Measurements from ENCODE around the gene EIF4E2. TPM values are rescaled to one million over a fixed set of nuclear protein-coding genes. Genes with fewer than 3 reads are reported as not detected.

Gene EIF4E2
- total RNA-seq, 1 experiment from 2014 or later: 97.8 TPM

GRCh38 chr2:232611559-232612218 lies 61.2 kb downstream of the EIF4E2 start (continued):
- no peak for TF ChIP-seq ZBTB43 (CRISPR knock-in tag; IDR thresholded peaks at IDR 0.05)
- TF ChIP-seq, protein P1, sequence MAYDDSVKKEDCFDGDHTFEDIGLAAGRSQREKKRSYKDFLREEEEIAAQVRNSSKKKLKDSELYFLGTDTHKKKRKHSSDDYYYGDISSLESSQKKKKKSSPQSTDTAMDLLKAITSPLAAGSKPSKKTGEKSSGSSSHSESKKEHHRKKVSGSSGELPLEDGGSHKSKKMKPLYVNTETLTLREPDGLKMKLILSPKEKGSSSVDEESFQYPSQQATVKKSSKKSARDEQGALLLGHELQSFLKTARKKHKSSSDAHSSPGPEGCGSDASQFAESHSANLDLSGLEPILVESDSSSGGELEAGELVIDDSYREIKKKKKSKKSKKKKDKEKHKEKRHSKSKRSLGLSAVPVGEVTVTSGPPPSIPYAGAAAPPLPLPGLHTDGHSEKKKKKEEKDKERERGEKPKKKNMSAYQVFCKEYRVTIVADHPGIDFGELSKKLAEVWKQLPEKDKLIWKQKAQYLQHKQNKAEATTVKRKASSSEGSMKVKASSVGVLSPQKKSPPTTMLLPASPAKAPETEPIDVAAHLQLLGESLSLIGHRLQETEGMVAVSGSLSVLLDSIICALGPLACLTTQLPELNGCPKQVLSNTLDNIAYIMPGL (CRISPR knock-in tag; IDR thresholded peaks at IDR 0.05): 0 out of 2 replicates have a peak, but pooled peaks have one; percentile 37
- TF ChIP-seq, protein P2, sequence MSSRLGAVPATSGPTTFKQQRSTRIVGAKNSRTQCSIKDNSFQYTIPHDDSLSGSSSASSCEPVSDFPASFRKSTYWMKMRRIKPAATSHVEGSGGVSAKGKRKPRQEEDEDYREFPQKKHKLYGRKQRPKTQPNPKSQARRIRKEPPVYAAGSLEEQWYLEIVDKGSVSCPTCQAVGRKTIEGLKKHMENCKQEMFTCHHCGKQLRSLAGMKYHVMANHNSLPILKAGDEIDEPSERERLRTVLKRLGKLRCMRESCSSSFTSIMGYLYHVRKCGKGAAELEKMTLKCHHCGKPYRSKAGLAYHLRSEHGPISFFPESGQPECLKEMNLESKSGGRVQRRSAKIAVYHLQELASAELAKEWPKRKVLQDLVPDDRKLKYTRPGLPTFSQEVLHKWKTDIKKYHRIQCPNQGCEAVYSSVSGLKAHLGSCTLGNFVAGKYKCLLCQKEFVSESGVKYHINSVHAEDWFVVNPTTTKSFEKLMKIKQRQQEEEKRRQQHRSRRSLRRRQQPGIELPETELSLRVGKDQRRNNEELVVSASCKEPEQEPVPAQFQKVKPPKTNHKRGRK (CRISPR knock-in tag; IDR thresholded peaks at IDR 0.05; ENCODE audit: borderline replicate concordance): no peak
- TF ChIP-seq MXD4 (CRISPR knock-in tag; IDR thresholded peaks at IDR 0.05; ENCODE audit: borderline replicate concordance): no peak

DNA sequence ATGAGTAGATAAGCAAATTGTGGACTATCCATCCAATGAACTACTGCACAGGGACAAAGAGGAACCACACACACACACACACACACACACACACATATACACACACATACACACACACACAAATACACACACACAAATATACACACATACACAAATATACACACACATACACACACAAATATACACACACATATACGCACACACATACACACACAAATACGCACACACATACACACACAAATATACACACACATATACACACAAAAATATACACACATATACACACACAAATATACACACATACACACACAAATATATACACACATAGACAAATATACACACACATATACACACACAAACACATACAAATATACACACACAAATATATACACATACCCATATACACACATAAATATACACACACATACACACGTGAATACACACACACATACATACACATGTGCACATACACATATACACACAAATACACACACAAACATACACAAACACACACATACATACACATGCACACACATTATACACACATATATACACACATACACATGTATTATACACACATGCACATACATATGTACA lies 63.1 kb downstream of the EIF4E2 start:
- ChIA-PET CTCF (interaction anchor here (0.6 kb wide), 1 partner anchor 19 kb away, joined by 3 read pairs; no protein-coding TSS in a partner anchor), POLR2A (no interaction called here)
- no peak overlapping the region for H3K27ac Mint-ChIP-seq
- H3K36me3 Mint-ChIP-seq: no peaks in the 10 kb centered on the region
- DNase-seq (ENCODE audit: low spot score) (no peak), ATAC-seq (no peak)
- no peaks in the 10 kb centered on the region for H3K9me3 Mint-ChIP-seq
- no peak overlapping the region for H3K4me3 Mint-ChIP-seq
- no peaks in the 10 kb centered on the region for H3K4me1 Mint-ChIP-seq
- TF ChIP-seq ZNF232 (CRISPR knock-in tag; IDR thresholded peaks at IDR 0.05) (no peak), MXD4 (CRISPR knock-in tag; IDR thresholded peaks at IDR 0.05; ENCODE audit: borderline replicate concordance) (no peak), CDX4 (CRISPR knock-in tag; IDR thresholded peaks at IDR 0.05; ENCODE audit: borderline replicate concordance) (no peak), MLX (CRISPR knock-in tag; IDR thresholded peaks at IDR 0.05) (no peak), FOXJ3 (CRISPR knock-in tag; IDR thresholded peaks at IDR 0.05; ENCODE audit: borderline replicate concordance) (no peak)
- H3K27me3 Mint-ChIP-seq (ENCODE audit: low read depth): no peaks in the 10 kb centered on the region

DNA sequence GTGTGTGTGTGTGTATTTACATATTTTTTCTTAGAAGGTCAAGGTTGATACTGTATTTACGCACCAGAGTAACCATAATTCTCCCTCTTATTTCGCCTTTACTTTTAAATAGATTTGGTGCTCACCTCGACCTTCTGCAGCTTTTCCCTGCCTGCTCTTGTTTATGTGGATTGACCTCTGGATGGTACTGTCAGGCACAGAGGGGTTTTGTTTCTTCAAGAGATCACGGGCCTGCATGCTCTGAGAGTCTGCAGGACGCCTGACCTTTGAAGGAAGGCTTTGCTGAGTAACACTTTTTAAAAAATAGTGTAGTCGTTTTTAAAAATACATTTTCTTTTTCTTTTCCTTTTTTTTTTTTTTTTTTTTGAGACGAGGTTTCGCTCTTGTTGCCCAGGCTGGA lies 64.8 kb downstream of the EIF4E2 start:
- Mint-ChIP-seq H3K4me3 (no peak overlapping the region), H3K27ac (no peak overlapping the region), H3K27me3 (ENCODE audit: low read depth) (no peaks in the 10 kb centered on the region), H3K9me3 (no peaks in the 10 kb centered on the region), H3K36me3 (no peaks in the 10 kb centered on the region), H3K4me1 (no peaks in the 10 kb centered on the region)
- no peak for ATAC-seq
- ChIA-PET CTCF (no interaction called here), POLR2A (no interaction called here)
- TF ChIP-seq ZMAT4 (CRISPR knock-in tag; IDR thresholded peaks at IDR 0.05) (no peak), GTF2I (CRISPR knock-in tag; conservative IDR thresholded peaks at IDR 0.05) (no peak), NFATC4 (CRISPR knock-in tag; IDR thresholded peaks at IDR 0.05) (no peak), CREM (CRISPR knock-in tag; IDR thresholded peaks at IDR 0.05) (no peak), MXD4 (CRISPR knock-in tag; IDR thresholded peaks at IDR 0.05; ENCODE audit: borderline replicate concordance) (no peak), SOX15 (CRISPR knock-in tag; IDR thresholded peaks at IDR 0.05) (no peak), JUN (CRISPR knock-in tag; IDR thresholded peaks at IDR 0.05) (no peak), SP1 (CRISPR knock-in tag; conservative IDR thresholded peaks at IDR 0.05) (no peak), MYBL2 (CRISPR knock-in tag; IDR thresholded peaks at IDR 0.05) (no peak), CBFB (CRISPR knock-in tag; IDR thresholded peaks at IDR 0.05; ENCODE audit: low read depth) (no peak)
- TF ChIP-seq, protein P3, sequence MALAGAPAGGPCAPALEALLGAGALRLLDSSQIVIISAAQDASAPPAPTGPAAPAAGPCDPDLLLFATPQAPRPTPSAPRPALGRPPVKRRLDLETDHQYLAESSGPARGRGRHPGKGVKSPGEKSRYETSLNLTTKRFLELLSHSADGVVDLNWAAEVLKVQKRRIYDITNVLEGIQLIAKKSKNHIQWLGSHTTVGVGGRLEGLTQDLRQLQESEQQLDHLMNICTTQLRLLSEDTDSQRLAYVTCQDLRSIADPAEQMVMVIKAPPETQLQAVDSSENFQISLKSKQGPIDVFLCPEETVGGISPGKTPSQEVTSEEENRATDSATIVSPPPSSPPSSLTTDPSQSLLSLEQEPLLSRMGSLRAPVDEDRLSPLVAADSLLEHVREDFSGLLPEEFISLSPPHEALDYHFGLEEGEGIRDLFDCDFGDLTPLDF (CRISPR knock-in tag; IDR thresholded peaks at IDR 0.05): no peak
- no peak for DNase-seq (ENCODE audit: low spot score)

Measured in WTC11 (cell line).